Measurements from ENCODE around the gene OLFM1. TPM values are rescaled to one million over a fixed set of nuclear protein-coding genes. Genes with fewer than 3 reads are reported as not detected.

OLFM1 gene
- total RNA-seq, 1 experiment from 2014 or later: 0.44 TPM

DNA sequence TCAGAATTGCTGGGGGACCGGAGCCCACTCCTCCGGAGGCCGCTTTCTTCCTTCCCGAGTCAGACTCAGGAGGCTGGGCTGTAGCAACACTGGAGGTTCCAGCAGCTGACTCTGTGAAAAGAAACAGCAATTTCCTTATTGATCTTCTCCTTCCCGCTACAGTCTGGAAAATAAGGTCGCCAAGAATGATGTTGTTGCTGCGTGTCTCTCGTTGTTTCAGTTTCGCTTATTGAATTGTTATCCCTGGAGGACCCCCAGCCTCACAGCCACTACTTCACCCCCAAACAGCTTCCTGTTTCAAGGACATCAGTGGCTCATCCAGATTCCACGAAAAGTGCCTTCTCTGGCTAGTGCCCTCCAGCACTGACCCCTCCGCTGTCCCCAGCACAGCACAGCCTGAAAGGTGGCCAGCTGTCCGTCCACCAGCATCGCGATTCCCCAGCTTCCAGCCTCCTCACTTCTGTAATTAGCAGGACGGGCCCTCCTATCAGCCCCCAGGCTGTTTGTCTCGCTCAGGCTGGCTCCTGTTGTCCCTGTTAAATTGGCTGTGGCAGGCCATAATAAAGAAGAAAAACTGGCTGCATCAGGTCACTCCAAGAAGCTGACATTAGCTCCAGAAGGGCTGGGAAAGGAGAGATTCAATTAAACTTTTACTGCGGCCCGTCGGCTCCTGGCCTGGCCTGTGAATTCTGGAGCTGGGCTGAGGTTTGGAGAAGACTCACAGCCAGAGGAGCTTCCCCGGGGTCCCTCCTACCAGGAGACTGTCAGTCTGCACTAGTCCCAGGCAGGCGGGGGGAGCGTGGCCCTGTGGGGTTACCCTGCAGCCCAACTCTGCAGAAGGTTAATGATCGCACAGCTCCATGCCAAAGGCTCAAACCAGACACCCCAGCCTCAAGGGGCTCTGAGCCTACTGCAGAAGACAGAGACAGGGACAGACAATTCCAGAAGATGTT lies 40.5 kb downstream of the OLFM1 start:
- no peak overlapping the region for H2AFZ ChIP-seq (ENCODE audit: low read length)
- no peak overlapping the region for H3K27ac ChIP-seq (ENCODE audit: low read length)
- H3K4me3 ChIP-seq (ENCODE audit: low read length): no peak overlapping the region
- no peak for TF ChIP-seq EZH2phosphoT487 (IDR thresholded peaks at IDR 0.05; ENCODE audit: borderline replicate concordance, low read length)
- TF ChIP-seq, protein P1, sequence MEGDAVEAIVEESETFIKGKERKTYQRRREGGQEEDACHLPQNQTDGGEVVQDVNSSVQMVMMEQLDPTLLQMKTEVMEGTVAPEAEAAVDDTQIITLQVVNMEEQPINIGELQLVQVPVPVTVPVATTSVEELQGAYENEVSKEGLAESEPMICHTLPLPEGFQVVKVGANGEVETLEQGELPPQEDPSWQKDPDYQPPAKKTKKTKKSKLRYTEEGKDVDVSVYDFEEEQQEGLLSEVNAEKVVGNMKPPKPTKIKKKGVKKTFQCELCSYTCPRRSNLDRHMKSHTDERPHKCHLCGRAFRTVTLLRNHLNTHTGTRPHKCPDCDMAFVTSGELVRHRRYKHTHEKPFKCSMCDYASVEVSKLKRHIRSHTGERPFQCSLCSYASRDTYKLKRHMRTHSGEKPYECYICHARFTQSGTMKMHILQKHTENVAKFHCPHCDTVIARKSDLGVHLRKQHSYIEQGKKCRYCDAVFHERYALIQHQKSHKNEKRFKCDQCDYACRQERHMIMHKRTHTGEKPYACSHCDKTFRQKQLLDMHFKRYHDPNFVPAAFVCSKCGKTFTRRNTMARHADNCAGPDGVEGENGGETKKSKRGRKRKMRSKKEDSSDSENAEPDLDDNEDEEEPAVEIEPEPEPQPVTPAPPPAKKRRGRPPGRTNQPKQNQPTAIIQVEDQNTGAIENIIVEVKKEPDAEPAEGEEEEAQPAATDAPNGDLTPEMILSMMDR (conservative IDR thresholded peaks at IDR 0.05; ENCODE audit: low read depth, low read length): no peak
- TF ChIP-seq EZH2 (IDR thresholded peaks at IDR 0.05; ENCODE audit: low read length, unreplicated experiment): no peak
- H3K9me2 ChIP-seq (replicated peaks; ENCODE audit: low read length): no peaks in the 10 kb centered on the region
- no peaks in the 10 kb centered on the region for H3K79me2 ChIP-seq (ENCODE audit: low read length)
- H3K36me3 ChIP-seq (ENCODE audit: low read depth, low read length): no peaks in the 10 kb centered on the region
- no peaks in the 10 kb centered on the region for H3K9me3 ChIP-seq (ENCODE audit: low read length)
- no peaks in the 10 kb centered on the region for H4K20me1 ChIP-seq (ENCODE audit: low read length)
- ATAC-seq (no peak), DNase-seq (no peak)
- intact Hi-C loops (cut with micrococcal nuclease): no loop called here
- H3K9ac ChIP-seq (ENCODE audit: low read length): no peak overlapping the region
- H3K27me3 ChIP-seq (ENCODE audit: low read length): no peaks in the 10 kb centered on the region
- no peaks in the 10 kb centered on the region for H3F3A ChIP-seq (ENCODE audit: low read length, unreplicated experiment)
- ChIA-PET POLR2A (ENCODE audit: unreplicated experiment) (no interaction called here), CTCF (no interaction called here)
- H3K4me2 ChIP-seq (ENCODE audit: low read length): no peak overlapping the region
- H3K4me1 ChIP-seq (ENCODE audit: insufficient read depth, low read length): no peaks in the 10 kb centered on the region
- no TSS peak for BruUV-seq (replicated peaks)

DNA sequence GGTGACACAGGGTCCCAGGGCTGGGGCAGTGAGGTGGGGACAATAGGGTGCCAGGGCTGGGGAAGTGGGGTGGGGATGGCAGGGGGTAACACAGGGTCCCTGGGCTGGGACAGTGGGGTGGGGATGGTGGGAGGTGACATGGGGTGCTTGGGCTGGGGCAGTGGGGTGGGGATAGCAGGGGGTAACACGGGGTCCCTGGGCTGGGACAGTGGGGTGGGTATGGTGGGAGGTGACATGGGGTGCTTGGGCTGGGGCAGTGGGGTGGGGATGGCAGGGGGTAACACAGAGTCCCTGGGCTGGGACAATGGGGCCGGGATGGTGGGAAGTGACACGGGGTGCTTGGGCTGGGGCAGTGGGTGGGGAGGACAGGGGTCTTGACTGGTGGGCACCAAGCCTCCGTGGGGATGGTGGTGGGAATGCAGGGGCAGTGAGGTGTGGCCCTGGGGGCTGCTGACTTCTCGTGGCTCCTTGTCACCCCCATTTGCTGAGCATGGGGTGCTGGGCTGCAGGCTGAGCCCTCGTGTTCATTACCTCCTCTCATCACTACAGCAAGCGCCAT lies 41.7 kb downstream of the OLFM1 start:
- H4K20me1 ChIP-seq (ENCODE audit: low read length): no peaks in the 10 kb centered on the region
- no TSS peak for BruUV-seq (replicated peaks)
- H3K9me2 ChIP-seq (replicated peaks; ENCODE audit: low read length): no peaks in the 10 kb centered on the region
- TF ChIP-seq, protein P1 (conservative IDR thresholded peaks at IDR 0.05; ENCODE audit: low read depth, low read length): no peak
- no peak for TF ChIP-seq EZH2phosphoT487 (IDR thresholded peaks at IDR 0.05; ENCODE audit: borderline replicate concordance, low read length)
- no peak for TF ChIP-seq EZH2 (IDR thresholded peaks at IDR 0.05; ENCODE audit: low read length, unreplicated experiment)
- H3K36me3 ChIP-seq (ENCODE audit: low read depth, low read length): no peaks in the 10 kb centered on the region
- no peak overlapping the region for H3K4me3 ChIP-seq (ENCODE audit: low read length)
- H3K27ac ChIP-seq (ENCODE audit: low read length): no peak overlapping the region
- DNase-seq (no peak), ATAC-seq (no peak)
- H2AFZ ChIP-seq (ENCODE audit: low read length): no peak overlapping the region
- no peaks in the 10 kb centered on the region for H3K4me1 ChIP-seq (ENCODE audit: insufficient read depth, low read length)
- ChIA-PET POLR2A (ENCODE audit: unreplicated experiment) (no interaction called here), CTCF (no interaction called here)
- no peaks in the 10 kb centered on the region for H3K9me3 ChIP-seq (ENCODE audit: low read length)
- no peaks in the 10 kb centered on the region for H3K27me3 ChIP-seq (ENCODE audit: low read length)
- H3K9ac ChIP-seq (ENCODE audit: low read length): no peak overlapping the region
- H3F3A ChIP-seq (ENCODE audit: low read length, unreplicated experiment): no peaks in the 10 kb centered on the region
- no peaks in the 10 kb centered on the region for H3K79me2 ChIP-seq (ENCODE audit: low read length)
- H3K4me2 ChIP-seq (ENCODE audit: low read length): no peak overlapping the region
- intact Hi-C loops (cut with micrococcal nuclease): no loop called here

All from PC-3 (cell line).